Measurements from ENCODE around the gene SYNPR.
A peak's percentile ranks its signal among the peaks of the same experiment; 100 is the strongest.

GRCh38 chr3:63228677-63229076 lies 49.4 kb upstream of the SYNPR start:
- TF ChIP-seq POLR2A (IDR thresholded peaks at IDR 0.05): no peak
- TF ChIP-seq, protein P1, sequence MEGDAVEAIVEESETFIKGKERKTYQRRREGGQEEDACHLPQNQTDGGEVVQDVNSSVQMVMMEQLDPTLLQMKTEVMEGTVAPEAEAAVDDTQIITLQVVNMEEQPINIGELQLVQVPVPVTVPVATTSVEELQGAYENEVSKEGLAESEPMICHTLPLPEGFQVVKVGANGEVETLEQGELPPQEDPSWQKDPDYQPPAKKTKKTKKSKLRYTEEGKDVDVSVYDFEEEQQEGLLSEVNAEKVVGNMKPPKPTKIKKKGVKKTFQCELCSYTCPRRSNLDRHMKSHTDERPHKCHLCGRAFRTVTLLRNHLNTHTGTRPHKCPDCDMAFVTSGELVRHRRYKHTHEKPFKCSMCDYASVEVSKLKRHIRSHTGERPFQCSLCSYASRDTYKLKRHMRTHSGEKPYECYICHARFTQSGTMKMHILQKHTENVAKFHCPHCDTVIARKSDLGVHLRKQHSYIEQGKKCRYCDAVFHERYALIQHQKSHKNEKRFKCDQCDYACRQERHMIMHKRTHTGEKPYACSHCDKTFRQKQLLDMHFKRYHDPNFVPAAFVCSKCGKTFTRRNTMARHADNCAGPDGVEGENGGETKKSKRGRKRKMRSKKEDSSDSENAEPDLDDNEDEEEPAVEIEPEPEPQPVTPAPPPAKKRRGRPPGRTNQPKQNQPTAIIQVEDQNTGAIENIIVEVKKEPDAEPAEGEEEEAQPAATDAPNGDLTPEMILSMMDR (IDR thresholded peaks at IDR 0.05): peak in 4 of 6 experiments; percentile 36 to 67 (median 58)
